GM13977 (cell line): ENCODE results near the gene EPB41L3.

Source experiments
- DNase-seq: peaks from one replicate; pipeline ENCODE4 v3.0.0; 2012; ENCODE audit warnings: low spot score
- CTCF ChIP-seq: IDR thresholded peaks from 2 replicates; pipeline ENCODE4 v1.5.1; 2012; ENCODE audit warnings: mild to moderate bottlenecking, control low read depth; ENCODE audit not compliant: insufficient read depth; ENCODE audit errors: extremely low read depth, missing control alignments
- in situ Hi-C: fragments of 300-500 bp; cut with MboI; formaldehyde crosslinking; loops from one replicate; pipeline ENCODE4 v1.12.0; 2022; ENCODE audit warnings: low sequenced_read_pairs, low pct_unique_long_range_greater_than_20kb, mixed read lengths, inconsistent platforms; ENCODE audit not compliant: unreplicated experiment

EPB41L3 gene

DNA sequence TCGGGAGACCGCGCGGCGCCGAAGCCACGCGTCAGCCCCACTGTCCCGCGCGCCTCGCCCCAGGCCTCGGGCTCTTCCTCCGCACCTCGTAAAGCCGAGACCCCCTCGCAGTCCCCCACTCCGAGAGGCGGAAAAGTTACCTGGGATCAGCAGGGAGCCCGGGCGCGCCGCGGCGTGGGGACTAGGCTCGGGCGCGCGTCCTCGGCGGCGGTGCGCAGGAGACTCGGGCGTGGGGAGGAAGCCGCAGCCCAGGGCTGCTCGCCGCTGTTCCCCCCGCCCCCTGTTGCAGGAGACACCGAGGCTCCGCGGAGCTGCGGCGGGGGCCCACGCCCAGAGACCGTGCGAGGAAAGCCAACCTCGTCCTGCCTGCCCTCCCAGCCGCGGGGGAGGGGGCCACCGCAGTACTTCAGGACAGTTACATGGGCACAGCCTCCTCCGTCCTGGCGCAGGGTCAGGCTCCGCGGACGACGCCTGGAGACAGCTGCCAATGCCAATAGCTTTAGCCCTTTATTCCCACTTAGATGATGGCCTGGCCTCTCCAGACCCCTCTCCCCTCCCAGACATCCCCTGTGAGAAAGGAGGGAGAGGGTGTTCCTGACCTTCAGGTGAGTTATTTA is at the start of gene EPB41L3:
Gene EPB41L3, minus strand, starts transcription at position 225 of the 617 bp plus-strand sequence. CDS start 54,814 bp downstream, outside the sequence.
- in situ Hi-C loops, result no loop called here

GRCh38 chr18:5588529-5588928 is 44.7 kb upstream of the EPB41L3 start:
- no peak for DNase-seq
- TF ChIP-seq CTCF, result no peak
- in situ Hi-C loops, result loop anchor here (25.0 kb wide), 1 partner anchor 101 kb away; no protein-coding TSS in a partner anchor

More for the DNA sequence above, at the start of gene EPB41L3:
- no peak for DNase-seq
- TF ChIP-seq CTCF, result no peak

DNA sequence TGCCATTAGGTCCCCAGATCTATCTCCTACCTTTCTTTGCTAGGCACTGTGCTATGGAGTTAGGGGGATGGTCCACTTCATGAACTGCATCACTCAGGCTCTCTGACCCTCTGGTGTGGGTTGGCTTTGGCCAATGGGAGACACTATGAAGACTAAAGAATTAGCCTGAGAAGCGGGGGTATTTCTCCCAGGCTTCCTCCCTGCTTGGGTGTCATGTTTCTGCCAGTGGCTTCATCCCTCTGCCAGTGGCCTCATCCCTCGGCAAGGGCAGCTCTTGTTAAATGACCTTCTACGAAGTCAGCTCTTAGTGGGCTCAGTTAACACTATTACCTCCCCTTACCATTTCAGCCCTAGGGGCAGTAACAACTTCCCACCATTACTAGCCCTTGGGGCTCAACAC is 41.9 kb upstream of the EPB41L3 start:
- no peak for TF ChIP-seq CTCF
- DNase-seq, result no peak
- in situ Hi-C loops, result loop anchor here (25.0 kb wide), 1 partner anchor 98 kb away; no protein-coding TSS in a partner anchor

GRCh38 chr18:5584746-5585417 is 41.1 kb upstream of the EPB41L3 start:
- no peak for TF ChIP-seq CTCF
- DNase-seq, result no peak
- in situ Hi-C loops, result loop anchor here (25.0 kb wide), 1 partner anchor 98 kb away; no protein-coding TSS in a partner anchor

- no peak for TF ChIP-seq CTCF
- no peak for DNase-seq
- in situ Hi-C loops, result loop anchor here (25.0 kb wide), 1 partner anchor 96 kb away; no protein-coding TSS in a partner anchor
Measured at GRCh38 chr18:5582849-5583681, 39.3 kb upstream of the EPB41L3 start.

- DNase-seq, result no peak
- no peak for TF ChIP-seq CTCF
- in situ Hi-C loops, result loop anchor here (25.0 kb wide), 1 partner anchor 95 kb away; no protein-coding TSS in a partner anchor
Measured at GRCh38 chr18:5582076-5582475, 38.3 kb upstream of the EPB41L3 start.
